CD4-positive, alpha-beta T cell treated with Interleukin-10 for 1 hour (primary cell): ENCODE data around the gene MED14.
A peak's percentile ranks its signal among the peaks of the same experiment; 100 is the strongest.
"Not testable (repeated sequence)": the region's sequence is repeated elsewhere in the genome, so short reads cannot be mapped to it uniquely, and the experiment has no call there.

Experiments
- DNase-seq: peaks from one replicate; pipeline ENCODE4 v3.0.0-alpha.2; 2020

MED14 gene

DNA sequence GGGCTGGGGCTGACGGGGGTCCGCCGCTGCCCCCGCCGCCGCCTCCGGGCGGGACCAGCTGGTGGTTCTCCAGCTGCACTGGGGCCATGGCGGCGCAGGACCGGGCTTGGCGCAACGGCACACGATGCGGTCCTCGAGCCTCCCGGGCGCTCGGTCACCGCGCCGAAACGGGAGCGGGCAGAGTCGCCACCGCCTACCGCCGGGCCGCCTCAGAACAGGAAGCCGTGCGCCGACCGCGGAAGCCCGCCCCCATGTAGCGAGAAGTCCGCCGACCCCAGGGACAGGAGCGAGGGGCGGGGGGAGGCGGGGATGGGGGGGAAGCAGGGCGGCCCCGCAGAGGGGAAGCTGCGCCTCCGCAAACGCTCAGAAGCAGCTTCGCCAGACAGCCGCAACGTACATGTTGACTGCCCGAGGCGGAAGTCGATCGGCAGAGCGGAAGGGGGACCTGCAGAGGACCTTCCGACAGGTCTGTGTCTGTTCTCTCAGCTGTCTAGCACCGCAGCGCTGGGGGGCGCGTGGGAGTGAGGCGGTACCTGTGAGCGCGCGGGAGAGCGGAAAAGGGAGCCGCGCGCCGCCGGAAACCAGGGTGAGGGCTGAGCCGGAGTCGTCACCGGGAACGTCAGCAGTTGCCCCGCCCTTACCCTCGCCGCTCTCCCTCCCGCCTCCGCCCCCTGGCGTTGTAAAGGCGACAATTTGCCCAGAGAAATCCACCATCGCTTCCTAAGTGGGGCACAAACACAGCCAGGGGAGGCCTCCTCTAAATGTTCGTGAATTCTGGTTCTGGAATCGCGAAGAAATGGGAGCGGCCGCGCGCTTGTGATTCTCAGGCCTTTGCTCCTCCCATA, at the start of gene MED14:
TSS of gene MED14 (minus strand) at position 218 of the 845 bp plus-strand sequence. CDS start at position 88, 130 bp downstream.
- DNase-seq: peak; percentile 92

- DNase-seq: no peak
Observed at GRCh38 chrX:40784516-40785151, 49.3 kb upstream of the MED14 start.

GRCh38 chrX:40782644-40783259, 47.4 kb upstream of the MED14 start:
- not testable (repeated sequence) for DNase-seq

DNA sequence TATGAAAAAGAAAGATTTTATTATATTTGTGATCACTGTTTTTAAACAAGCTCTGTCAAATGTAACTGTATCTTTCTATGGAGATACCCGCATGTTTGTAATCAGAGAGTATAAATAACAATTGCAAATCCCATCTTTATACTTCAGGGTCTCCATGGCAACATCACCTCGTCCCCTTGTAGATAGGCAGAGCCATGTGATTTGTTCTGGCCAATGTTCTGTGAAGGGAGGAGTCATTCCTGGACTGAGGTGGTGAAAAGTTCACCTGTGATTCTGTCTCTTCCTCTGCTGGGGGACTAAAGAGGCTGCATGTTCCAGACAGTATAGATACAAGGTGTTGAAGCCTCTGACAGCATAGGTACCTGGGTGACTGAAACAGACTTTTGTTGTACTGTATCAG, 45.6 kb upstream of the MED14 start:
- DNase-seq: no peak

- no peak for DNase-seq
Observed at GRCh38 chrX:40780082-40780481, 44.7 kb upstream of the MED14 start.

DNA sequence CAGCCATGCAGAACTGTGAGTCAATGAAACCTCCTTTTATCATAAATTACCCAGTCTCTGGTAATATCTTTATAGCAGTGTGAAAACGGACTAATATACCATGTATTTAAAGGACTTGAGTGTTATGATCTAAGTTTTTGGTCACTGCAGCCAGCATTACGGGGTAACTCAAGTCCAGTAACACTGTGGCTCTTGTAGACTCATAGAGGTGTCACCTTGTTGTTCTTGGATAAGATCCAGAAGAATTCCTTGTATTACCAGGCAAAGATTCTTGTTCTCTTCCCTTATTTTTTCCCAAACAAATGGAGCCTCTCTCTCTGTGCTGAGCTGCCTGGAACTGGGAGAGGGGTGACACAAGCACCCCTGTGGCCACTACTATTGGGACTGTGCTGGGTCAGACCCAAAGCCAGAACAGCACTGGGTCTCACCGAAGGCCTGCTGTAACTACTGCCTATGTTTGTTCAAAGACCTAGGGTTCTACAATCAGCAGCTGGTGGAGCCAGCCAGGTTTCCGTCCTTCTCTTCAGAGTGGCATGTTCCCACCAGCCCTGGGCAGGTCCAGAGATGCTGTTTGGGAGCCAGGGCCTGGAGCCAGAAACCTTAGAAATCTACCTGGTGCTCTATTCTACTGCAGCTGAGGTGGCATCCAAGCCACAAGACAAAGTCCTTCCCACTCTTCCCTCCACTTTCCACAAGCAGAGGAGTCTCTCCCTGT, 43.7 kb upstream of the MED14 start:
- DNase-seq: no peak

DNA sequence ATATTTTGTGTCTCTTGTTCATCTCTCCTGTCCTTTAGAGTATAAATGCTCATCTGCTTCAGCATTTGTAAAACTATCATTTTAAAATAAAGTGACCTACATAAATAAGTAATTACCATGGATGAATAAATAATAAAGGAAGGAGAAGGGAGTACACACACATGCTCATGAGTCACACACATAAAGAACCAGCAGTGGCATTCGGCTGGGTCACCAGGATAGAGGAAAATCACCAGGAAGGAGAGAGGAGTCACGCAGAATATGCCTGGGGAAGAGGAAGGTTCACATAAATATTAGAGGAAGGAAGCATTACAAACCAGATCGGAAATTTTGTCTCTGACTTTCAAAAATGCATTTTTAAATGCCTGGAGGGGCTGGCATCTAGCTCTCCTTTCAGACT, 38.5 kb upstream of the MED14 start:
- DNase-seq: no peak

DNA sequence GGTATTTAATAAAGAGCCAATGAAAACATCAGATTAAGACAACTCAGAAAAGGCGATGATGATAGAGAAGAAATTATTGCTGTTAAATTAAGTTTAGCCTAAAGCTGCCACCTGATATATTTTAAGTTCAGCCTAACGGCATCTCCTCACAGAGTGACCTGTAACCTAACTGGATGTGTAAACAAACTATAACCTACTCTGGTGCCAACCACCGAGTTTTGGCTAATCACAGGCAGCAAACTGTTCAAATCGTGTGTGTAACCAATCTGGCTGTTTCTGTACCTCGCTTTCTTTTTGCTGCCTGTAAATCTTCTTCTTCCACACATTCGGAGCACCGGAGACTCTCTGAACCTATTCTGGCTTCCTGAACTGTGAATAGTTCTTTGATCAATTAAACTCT, 37.8 kb upstream of the MED14 start:
- no peak for DNase-seq

GRCh38 chrX:40772290-40772689, 36.9 kb upstream of the MED14 start:
- DNase-seq: no peak

GRCh38 chrX:40761762-40762161, 26.4 kb upstream of the MED14 start:
- no peak for DNase-seq

DNA sequence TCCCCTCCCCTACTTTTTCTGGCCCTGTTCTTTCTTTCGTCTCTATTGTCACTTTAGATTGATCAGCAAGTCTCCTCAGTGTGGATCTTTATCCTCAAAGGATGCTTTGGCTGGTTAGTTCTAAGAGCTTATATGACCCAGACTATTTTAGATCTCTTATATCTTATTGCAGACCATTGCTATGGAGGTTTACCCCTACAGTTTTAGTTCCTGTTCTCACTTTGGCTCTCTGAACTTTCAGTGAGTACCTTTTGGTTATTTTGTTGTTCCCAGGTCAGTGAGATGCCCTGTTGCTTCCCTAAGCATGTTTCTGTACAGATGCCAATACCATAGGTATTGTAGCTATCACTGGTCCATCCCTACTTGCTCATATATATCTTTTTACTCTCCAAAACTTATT, 24.0 kb upstream of the MED14 start:
- no peak for DNase-seq

GRCh38 chrX:40757058-40757457, 21.7 kb upstream of the MED14 start:
- no peak for DNase-seq

DNA sequence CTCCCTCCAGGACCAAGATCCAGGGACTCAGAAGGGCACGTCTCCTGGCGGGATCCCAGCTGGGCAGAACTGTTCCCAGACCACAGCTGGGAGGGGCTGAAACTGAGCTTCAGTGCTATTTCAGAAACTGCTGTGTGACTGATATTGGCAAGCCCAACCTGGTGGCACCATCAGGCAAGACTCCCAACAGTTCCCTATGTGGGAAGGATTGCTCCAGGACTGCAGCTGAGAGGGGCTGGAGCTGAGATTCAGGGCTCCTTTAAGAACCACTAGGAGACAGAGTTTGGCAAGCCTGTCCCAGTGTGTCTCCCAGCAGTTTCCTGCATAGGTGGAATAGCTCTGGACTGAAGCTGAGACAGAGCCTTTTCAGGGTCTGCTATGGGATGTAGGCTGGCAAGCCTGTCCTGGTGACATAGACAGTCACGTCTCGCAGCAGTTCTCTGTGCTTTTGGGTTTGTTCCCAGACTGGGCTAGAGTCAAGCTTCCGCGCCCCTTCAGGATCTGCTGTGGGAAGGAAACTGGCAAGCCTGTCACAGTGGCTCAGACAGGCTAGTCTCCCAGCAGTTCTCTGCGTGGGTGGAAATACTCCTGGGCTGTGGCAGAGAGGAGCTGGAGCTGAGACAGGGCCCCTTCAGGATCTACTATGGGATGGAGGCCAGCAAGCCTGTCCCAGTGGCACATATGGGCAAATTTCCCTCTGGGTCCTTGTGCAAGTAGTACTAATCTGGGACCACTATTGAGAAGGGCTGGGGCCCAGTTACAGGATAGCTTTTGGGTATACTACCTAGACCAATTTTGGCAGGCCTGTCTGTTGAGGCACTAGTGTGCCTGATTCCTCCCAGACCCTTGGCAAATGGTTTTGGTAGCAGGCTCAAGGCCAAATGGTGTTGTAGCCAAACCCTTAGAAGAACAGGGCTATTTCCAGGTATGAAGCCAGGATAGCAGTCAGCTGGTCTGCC, 20.2 kb upstream of the MED14 start:
- DNase-seq: no peak

DNA sequence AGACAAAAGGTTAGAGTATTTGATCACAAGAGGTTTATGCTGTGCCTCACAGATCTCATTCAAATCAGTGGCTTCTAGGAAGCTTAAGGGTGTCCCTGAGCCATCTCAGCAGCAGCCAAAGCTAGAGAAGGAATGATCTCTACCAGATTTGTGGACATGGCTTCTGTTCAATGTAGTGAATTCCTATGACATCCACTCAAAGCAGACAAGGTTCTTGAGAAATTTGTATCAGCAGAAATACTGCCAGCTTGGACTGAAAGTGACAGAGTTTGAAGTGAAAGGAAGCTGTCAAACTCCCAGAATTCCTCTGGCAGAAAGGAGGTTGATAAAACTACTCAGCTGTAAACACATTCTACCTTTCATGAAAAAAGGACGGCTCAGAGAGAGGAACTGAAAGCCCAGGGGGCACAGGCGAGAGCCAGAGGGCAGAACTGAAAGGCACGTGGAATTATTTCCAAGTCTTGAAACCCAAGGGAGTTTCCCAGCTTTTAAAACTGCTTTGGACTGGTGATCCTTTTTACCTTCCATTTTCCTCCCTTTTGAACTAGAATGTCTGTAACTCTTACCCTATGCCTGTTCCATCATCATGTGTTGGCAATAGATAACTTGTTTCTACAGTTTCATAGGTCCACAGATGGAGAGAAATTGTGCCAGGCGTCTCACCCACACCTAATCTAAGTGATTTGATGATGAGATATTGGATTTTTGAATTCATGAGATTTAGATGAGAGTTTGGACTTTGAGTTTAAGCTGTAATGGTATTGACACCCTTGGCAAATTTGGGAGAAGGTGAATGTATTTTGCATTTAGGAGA, 14.5 kb upstream of the MED14 start:
- DNase-seq: no peak

GRCh38 chrX:40748977-40749376, 13.6 kb upstream of the MED14 start:
- DNase-seq: no peak

DNA sequence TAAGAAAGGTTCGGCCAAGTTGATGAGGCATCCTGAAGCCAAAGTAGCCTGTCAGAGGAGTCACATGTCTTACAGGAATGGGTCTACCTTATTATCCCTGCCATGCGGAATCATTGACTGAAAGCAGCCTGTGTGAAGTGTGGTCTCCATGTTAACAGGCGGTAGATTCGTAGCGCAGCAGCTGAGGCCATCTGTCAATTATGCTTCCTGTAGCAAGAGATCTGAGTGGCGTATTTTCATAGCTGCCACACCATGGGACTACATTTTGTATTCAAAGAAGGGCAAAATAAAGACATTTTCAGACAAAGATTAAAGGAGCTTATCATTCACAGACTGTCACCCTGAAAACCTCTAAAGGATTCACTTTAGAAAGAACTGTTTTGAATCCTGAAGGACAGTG, 11.2 kb upstream of the MED14 start:
- no peak for DNase-seq

DNA sequence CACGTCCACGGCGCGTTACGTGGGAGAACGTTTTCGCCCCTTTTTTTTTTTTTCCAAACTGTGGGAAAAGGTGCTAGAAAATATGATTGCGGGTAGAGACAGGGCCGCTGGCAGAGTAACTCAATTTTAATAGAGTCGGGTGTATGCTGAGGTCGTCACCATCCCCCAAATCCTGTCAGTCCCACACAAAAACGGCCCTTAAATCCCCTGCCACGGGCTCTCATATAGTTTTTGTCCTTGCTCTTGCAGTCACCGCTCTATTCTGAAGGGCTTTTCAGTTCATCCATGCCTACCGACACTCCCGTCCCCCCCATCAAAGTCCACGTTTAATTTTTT, 796 bp upstream of the MED14 start:
- no peak for DNase-seq

DNA sequence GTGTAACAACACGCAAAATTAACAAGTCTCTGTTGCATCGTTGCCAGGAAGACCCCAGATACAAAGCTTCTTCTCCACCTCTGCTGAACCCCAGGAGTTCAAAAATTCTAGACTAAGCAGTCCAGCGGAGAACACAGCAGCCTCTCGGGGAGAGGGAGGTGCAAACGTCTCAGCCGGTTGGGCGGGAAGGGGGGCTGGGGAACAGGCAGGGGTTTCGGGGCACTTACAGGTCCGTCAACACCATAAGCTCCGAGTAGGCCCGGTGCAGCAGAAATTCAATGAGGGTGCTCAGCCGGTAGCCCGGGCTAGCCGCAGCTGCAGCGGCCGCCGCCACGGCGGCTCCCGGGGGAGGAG, 394 bp downstream of the MED14 start:
- DNase-seq: no peak

GRCh38 chrX:40733706-40734105, 1.6 kb downstream of the MED14 start:
- no peak for DNase-seq

- DNase-seq: not testable (repeated sequence)
Observed at GRCh38 chrX:40732499-40732898, 2.8 kb downstream of the MED14 start.
